EL (cell line): ENCODE data around the gene PLD1.

Experiments
- DNase-seq: peaks from one replicate; pipeline ENCODE4 v3.0.0-alpha.2; 2016

The PLD1 gene

DNA sequence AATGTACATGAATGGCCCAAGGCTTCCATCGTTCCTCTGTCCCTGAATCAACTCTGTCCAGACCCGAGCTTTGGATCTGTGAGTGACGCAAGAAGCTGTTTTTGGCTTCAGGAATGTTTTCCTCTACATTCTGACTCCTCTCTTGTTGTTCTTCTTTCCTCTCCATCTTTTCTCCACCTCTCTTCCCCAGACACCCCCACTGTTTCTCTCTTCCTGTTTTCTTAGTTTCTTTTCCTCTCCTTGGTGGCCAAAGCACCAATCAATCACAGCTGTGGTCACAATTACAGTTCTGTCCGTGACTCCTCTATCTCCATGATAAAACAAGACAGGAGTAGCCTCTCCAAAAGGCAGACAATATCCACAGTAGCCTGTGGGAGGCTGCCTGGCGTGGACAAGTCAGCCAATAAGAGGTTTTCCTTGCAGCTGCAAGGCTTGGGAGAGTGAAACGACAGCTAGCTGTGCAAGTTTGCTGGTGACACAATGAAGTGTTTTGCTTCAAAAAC lies 28.0 kb upstream of the PLD1 start:
- peak; percentile 61 for DNase-seq

DNA sequence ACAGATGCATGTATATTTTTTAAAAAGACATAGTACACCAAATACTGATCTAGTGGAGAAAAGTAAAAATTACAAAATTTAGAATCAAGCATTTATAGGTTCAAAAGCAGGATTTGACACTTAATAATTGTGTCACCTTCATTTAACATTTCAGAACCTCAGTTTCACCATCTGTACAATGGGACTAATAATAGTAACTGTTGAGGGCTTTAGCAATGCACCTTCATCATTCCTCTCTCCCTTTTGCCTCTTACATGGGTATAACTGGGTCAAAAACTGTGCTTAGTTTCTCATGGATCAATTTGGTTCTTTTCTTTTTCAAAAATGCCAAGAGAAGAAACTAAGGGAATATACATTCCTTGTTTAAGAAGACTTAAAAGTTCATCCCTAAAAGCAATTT lies 27.4 kb upstream of the PLD1 start:
- DNase-seq: no peak

DNA sequence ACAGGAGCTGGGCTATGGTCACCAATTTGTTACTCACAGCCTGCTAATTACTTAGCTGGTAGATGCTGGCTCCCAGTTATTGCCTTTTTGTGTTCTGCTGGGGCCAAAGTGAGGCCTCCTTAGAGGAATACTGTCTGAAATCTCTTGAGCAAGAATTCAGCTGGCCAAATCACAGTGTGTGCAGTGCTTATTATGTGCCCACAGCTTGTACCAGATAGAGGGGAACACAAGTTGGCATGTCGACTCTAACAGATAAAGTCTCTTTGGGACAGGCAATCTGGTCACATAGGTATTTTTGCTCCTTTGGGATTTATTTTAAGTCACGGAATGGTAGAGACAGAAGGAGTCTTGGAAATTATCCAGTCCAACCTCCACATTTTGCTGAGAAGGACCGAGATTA lies 26.6 kb upstream of the PLD1 start:
- DNase-seq: no peak

DNA sequence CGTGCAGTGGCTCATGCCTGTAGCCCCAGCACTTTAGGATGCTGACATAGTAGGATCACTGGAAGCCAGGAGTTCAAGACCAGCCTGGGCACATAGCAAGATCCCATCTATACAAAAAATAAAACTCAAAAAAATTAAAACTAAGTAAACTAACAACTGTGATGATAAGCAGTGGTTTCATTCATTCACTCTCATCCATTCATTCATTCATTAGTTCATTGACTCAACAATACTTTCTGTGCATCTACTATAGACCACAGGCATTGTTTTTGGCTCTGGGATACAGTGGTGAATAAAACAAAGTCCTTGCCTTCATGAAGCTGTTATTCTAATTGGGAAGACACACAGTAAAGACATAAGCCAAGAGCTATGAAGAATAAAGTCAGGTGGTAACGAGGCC lies 25.3 kb upstream of the PLD1 start:
- DNase-seq: no peak

DNA sequence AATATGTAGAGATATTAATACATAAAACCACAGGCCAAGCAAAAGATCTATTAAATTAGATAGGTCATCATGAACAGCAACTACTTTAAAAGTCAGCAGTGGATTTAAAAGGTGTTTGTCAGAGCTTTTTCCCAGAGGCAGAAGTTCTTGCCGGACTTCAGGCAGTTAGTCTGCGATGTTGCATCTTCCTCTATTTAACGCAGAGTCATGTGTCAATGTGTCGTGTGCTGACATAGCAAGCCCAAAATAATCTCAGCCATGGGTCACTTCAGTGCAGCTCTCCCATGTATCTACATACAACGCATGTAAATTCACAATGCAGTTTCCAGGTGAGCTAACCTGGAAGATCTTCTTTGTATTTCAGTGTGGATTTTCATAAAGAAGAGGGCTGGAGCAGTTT lies 24.8 kb upstream of the PLD1 start:
- DNase-seq: no peak

DNA sequence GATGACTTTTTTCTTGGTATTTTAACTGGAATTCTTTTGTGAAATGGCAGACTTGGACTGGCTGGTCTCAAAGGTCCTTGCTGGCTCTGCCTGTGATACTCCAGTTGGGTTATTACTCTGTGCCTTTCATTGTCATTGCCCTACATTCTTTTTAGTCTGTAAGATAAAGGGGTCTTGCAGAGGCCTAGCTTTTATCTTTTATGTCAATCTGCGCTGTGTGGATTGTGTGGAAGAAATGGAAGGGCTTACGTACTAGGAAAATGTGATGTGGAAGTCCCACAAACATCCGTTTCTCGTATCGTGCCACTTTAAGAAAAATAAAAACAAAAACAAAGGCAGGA lies 24.1 kb upstream of the PLD1 start:
- no peak for DNase-seq

DNA sequence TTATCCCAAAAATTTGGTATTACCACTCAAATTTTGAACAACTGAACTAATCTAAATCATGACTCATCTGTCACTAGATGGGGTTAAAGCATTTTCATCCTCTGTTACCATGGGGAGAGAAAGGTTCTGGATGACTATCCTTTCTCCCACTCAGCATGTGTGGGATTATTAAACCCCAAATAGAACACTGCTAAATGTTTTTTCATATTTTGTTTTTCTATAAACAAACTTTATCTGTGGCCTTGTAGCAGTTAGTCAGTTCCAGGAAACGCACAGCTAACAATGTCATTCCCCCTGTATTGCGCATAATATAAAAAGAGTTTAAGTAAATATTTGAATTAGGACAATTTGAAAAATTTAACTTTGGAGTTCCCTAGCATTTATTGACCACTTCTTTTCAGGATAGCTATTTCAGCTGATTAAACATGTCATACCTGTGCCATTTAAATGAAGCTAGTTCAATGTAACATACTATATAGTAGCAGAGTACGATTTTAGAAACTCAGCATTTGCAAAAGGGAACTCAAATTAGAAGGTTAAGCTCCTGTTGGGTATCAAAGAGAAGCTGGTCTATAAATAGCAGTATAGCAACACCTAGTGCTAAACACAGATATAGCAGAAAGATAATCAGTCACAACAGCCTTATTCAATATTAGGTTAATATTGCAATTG lies 23.6 kb upstream of the PLD1 start:
- peak; percentile 51 for DNase-seq

DNA sequence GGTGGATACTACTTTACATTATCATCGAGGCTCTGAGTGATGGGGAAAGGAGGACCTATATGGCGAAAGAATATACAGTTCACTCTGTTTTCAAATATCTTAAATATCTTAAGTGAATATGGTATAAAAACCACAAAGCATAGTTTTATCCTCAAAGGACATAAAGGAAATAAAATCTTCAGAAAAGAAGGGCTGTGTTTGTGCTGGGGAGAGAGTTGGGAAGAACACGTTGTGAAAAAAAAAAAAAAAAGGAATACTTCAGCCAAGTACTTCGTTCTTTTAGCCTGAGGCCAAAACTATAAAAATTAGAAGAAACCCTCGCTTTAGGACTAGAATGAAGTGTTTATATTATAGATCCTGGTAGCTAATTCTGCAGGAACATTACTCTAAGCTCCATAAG lies 22.7 kb upstream of the PLD1 start:
- peak; percentile 21 for DNase-seq

DNA sequence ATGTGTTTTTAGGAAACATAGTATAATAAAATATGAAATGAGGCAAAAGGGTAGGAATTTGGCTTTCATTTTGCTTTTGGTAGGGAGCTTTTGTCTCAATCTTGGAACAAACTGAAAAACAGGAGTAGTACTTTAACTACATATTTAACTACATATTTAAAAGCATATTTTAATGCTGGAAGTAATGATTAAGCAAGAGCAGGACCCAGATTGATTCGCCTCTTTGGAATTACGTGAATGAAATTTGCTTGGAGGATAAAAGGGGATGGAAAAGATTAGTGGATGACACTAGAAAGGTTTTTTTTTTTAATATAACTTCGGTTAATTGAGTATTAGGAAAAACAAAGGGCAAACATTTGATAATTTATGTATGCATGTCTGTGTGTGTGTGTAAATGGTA lies 21.7 kb upstream of the PLD1 start:
- peak; percentile 66 for DNase-seq

DNA sequence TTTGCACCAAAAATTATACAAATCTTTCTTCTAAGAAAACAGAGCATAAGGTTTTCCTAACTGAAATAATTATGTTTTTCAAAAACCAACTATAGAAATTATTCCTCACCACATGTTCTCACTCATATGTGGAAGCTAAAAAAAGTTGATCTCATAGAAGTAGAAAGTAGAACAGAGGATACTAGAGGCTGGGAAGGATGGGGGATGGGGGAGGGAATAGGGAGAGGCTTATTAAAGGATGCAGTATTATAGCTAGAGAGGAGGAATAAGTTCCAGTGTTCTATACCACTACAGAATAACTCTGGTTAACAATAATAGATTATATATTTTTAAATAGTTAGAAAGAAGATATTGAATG lies 20.2 kb upstream of the PLD1 start:
- DNase-seq: no peak

DNA sequence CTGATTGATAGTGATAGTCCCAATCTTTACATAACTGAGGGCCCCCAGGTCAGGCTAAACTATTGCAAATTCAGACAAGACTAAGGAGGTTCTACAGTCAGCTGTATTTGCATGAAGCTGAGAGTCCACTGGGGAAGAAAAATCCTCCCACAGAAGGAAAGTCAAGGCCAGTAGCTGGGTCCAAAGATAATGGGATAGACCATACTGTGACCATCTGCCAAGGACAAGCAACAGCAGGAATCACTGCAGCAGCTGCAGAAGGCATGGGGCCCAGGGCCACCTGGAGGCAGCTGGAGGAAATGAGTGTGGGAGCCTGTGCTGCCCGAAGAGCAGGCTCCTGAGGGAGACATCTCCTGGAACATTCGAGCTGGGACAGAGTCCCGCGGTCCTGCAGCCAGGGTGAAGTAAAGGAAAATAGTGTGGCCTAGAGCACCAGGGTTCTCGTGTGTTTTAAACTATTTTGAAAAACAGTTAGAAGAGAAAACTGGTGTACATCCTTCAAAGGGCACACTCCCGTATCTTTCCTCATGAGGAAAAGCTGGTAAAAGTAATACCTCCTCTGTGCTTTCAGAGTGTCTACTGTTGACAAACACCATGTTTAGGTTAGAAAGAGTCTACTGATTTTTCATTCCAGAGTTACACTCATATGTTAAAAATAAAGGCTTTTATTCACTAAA lies 19.7 kb upstream of the PLD1 start:
- peak; percentile 81 for DNase-seq

DNA sequence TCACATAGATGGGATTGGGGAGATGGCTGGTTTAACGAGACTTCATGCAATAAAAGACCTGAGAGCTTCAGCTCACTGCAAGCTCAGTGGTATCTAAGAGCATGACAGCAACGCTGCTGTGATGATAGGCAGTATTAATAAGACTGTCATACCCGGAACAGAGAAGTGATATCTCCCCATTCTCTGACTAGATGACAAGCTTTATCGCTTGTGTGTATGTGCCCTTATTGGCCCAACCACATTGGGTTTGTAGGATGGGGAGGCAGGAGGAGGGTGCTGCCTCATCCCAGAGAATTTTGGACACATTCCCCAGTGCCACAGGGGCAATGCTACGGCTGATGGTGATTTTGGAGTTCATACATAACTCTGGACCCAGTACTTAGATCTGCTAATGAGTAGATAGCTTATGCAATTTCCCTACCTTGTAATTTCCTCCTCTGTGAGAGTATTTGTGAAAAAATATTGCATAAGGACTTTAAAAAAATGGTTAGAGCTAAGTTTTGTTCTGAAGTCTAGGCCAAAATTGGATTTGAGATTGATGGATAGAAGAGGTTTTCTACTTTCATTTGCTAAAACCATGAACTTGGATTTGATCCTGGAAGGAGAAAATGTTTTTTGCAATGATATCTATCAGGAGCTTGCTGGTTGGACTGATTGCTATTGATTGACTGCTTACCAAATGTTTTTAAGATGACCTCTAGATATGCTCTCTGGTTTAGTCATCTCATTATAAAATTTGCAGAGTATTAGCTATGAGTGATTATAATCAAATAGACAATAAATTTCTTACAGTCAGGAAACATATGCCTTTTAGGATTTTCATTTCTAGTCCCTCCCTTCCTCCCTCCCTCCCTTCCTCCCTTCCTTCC lies 18.9 kb upstream of the PLD1 start:
- DNase-seq: no peak

DNA sequence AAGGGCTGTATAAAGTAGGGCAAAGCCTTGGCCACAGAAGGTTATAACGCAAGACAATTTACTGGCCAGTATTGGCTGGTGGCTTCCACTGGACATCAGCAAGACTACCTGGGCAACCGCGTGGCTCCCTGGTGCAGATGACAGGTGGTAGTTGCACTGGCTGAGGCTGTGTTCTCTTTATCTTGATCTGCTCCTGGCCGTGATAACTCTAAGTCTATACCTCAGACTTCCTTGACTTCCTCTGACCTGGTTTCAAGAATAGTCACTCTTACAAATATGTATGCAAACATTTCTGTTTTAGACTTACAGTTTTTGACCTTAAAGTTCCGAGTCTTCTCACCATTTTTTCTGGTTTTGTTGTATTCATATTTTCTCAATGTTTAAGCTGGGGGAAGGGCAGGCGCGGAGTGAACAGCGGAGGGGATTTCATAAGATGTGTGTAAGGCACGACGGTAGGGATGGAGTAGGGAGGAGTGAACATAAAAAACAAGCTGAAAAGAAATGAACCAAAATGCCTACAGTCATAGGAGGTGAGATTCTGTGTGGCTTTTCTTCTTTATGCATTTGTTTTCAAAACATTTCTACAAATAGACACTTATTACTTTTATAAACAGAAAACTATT lies 17.7 kb upstream of the PLD1 start:
- no peak for DNase-seq

DNA sequence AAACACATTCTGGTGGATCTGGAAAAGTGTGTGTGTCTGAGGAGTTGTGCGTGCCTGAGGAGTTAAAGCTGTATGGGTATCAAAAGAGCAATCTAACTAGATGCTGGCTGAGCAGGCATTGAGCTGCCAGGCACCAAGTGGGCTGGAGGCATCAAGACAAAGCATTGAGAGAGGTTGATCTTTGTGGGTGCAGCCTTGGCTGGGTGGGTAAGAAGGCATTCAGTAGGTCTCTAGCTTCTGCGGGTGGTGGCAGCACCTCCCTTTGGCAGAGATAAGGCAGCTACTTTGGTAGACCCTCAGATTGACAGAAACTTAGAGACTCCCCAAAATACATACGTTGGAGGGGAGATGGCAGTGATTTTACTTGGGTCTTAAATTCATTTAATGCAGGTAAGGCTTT lies 17.1 kb upstream of the PLD1 start:
- no peak for DNase-seq

DNA sequence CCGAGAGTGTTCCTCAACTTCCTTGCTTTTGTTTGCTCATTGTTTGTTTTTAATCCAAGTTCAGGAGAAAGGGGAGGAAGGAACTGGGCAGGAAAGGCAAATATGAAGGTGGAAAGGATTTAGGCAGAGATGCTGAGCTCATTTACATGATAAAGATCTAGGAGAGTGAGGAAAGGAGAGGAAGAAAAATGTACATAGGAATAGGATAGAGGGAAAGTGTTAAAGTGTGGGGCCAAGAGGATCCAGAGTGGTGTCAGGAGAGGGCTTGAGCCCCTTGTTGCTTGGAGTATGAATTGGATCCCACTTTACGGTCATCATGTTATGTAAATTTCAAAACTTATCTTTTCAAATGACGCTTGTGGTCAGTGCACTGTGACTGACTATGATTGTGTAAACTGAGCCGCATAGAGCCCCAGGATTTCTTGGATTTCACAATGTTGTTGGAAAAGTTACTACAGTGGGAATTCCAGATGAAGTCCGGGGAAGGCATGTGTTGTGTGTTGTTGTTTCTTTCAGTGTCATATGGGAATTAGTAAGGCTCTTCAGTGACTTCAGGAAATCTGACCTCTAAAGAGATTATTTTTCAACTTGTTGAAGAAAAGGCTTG lies 15.0 kb upstream of the PLD1 start:
- DNase-seq: peak; percentile 69

DNA sequence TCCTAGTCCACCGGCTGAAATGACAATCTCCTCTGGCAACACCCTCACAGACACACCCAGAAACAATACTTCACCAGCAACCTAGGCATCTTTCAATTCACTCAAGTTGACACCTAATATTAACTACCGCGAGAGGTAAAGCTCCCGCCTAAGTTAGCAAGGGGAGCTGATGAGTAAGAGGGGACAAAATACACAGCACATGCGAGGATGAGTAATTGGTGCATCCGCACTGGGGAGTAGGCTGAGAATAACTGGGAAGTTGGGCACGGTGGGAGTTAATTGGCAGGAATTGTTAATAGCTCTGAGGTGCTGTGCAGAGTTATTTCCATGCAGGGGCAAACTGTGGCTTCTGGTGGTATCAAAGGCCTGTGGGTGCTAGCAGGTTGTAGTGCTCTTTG lies 14.5 kb upstream of the PLD1 start:
- DNase-seq: no peak

DNA sequence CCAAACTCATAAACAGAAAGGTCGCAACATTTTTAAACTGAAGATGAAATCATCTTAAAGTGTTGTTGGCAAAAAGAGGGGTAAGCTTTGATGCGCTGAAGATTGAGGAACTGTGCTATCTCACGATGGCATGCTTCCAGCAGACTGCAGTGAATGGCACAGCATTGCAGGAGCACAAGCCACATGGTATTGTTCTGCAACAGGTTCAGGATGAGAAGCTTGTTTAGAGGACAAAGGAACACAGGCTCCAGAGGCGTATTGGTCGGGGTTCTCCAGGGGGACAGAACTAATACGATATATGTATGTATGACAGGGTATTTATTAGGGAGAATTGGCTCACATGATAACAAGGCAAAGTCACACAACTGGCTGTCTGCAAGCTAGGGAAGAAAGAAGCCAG lies 13.8 kb upstream of the PLD1 start:
- no peak for DNase-seq

DNA sequence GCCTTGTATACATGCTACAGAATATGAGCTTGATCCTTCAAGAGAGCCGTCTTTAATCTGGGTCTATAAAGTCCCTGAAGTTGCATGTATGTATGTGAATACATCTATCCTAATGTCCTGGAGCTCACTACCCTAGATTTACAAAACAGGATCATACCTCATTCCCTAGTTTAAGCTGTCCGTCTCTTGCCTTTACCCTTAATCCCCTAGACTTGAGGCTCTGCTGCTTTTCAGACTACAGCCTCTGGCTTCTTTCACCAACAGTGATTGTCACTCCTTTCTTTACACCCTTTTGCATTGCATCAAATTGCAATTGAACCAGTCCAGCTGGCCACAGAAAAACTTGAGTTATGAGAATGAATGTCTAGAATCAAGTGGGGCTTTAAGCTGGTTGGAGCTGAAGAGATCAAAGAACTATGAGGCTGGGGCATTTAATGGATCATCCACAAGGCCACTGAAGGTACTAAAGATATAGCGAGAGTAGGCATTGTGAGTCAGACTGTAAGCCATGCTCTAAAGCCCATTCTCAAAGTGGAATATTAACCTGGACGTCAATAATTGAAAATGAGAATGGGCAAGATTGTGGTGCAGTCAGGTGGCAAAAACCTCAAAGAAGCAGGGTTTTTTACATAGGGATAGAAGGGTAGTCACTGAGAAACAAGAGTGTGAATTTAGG lies 12.3 kb upstream of the PLD1 start:
- no peak for DNase-seq

DNA sequence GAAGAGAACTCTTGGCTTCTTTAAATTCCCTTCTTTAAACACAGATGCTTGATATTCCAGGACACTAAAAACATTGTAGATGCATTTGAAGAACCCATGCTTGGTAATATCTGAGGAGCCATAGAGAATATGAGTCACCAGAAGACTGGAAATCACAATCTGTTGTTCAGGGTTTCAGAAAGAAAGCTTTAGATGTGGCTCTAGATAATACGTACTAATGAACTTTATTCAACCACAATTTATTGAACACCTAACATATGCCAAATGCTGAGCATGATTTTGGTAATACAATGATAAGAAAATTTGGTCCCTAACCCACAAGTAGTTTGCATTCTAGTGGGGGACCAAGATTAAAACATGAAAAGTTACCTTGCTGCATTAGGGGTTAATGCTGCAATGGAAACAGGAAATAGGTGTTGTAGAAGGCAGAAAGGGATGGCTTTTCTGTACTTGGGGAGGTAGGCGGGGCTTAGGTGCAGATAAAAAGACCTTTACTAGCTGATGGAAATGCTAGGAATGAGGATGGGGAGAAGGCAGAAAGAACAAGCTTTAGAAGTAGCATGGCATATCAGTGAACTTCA lies 11.6 kb upstream of the PLD1 start:
- DNase-seq: no peak

DNA sequence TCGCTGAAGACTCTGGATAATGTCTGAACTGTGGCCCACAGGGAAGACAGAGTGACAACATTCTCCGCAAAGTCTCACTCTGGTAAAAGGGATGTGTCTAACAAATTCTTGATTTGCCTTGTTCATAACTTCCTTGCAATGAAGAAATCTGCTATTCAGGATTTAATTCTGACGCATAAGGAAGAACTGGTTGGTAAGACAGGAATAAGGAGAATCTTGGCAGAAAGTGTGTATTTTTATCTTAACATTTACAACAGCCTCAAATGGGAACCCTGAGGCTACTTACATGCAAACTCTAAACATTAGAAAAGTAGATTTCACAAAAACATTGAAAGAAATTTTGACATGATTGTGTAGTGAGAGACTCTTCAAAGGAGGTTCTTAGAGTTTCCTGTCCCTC lies 10.8 kb upstream of the PLD1 start:
- DNase-seq: no peak

DNA sequence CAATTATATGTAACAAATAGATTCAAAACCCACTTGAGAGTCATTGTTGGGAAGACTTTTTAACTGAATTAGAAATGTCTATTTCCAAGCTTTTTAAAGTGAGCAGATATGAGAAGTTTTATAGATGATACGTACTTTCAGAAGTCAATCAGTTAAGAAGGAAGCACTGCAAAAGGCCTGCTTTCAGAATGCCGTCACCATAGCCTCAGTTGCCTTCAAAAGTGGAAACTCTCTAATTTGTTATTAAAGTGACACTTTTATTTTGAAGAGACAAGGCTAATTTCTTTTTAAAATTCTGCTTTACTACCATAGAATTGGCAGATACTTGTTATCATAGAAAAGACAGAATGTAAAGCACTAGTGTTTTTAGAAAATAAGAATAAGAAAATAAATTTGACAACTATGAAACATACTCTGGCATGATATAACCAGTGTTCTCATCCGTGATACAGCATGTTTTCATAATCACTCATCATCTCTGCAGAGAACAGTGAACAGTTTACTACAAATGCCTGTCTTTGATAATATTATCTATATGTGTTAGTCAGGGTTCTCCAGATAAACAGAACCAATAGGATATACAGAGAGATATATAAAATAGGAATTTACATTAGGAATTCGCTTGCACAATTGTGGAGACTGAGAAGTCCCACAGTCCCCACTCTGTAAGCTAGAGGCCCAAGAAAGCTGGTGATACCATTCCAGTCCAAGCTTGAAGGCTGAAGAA lies 7.0 kb upstream of the PLD1 start:
- no peak for DNase-seq
